IMR-90 (cell line): Measurements from ENCODE around the gene MYOZ3.

Experiments used
- CEBPB ChIP-seq: IDR thresholded peaks from 2 replicates; pipeline ENCODE4 v1.6.1; 2012; ENCODE audit warnings: low read depth, low read length, improper control_type of control experiment
- CHD1 ChIP-seq: IDR thresholded peaks from 2 replicates; pipeline ENCODE4 v1.6.1; 2012; ENCODE audit warnings: low read depth, low read length, improper control_type of control experiment
- CTCF ChIP-seq: conservative IDR thresholded peaks from 2 replicates; pipeline ENCODE4 v1.5.1; 2012; ENCODE audit warnings: mild to moderate bottlenecking, low read depth, low read length, improper control_type of control experiment
- ELK1 ChIP-seq: fragments of 150-350 bp; IDR thresholded peaks from 2 replicates; pipeline ENCODE4 v1.6.1; 2016; ENCODE audit warnings: low read depth, mild to moderate bottlenecking, low read length, moderate library complexity, borderline replicate concordance
- MAFK ChIP-seq: IDR thresholded peaks from 2 replicates; pipeline ENCODE4 v1.6.1; 2012; ENCODE audit warnings: low read depth, low read length, improper control_type of control experiment
- MAZ ChIP-seq: IDR thresholded peaks from 2 replicates; pipeline ENCODE4 v1.6.1; 2012; ENCODE audit warnings: low read depth, mild to moderate bottlenecking, low read length, improper control_type of control experiment, moderate library complexity, borderline replicate concordance
- MXI1 ChIP-seq: IDR thresholded peaks from 2 replicates; pipeline ENCODE4 v1.6.1; 2012; ENCODE audit warnings: low read depth, mild to moderate bottlenecking, low read length, moderate library complexity, borderline replicate concordance
- NFE2L2 ChIP-seq: fragments of 150-350 bp; IDR thresholded peaks from 2 replicates; pipeline ENCODE4 v1.6.1; 2016; ENCODE audit warnings: low read depth, mild to moderate bottlenecking, low read length
- POLR2A ChIP-seq: IDR thresholded peaks from 2 replicates; pipeline ENCODE4 v1.6.1; 2012; ENCODE audit warnings: mild to moderate bottlenecking, low read depth, low read length
- RAD21 ChIP-seq: IDR thresholded peaks from 2 replicates; pipeline ENCODE4 v1.6.1; 2012; ENCODE audit warnings: low read length, improper control_type of control experiment
- RFX5 ChIP-seq: IDR thresholded peaks from 2 replicates; pipeline ENCODE4 v1.8.0; 2012; ENCODE audit warnings: low read depth, mild to moderate bottlenecking, low read length, moderate library complexity
- TF ChIP-seq, protein P1 (sequence below): fragments of 150-350 bp; IDR thresholded peaks from 2 replicates; pipeline ENCODE4 v1.6.1; 2017; ENCODE audit warnings: mild to moderate bottlenecking, antibody characterized with exemption, low read length, low read depth

GRCh38 chr5:150641824-150642566 lies 19.1 kb upstream of the MYOZ3 start:
- TF ChIP-seq CHD1 (no peak), POLR2A (no peak; the same call in 1 of the 2 replicates), CTCF (no peak), NFE2L2 (no peak), MAZ (no peak), RAD21 (no peak), MAFK (no peak), ELK1 (no peak), CEBPB (no peak), RFX5 (no peak), MXI1 (no peak)
- TF ChIP-seq, protein P1, sequence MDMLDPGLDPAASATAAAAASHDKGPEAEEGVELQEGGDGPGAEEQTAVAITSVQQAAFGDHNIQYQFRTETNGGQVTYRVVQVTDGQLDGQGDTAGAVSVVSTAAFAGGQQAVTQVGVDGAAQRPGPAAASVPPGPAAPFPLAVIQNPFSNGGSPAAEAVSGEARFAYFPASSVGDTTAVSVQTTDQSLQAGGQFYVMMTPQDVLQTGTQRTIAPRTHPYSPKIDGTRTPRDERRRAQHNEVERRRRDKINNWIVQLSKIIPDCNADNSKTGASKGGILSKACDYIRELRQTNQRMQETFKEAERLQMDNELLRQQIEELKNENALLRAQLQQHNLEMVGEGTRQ = no peak
